B cell (primary cell): ENCODE results near the gene PNCK.

Source experiments
- EZH2 ChIP-seq: IDR thresholded peaks from 2 replicates; pipeline ENCODE4 v1.6.1; 2012; ENCODE audit warnings: borderline replicate concordance, low read depth, mild to moderate bottlenecking, moderate library complexity, low read length; ENCODE audit not compliant: insufficient read depth, poor library complexity, severe bottlenecking
- TF ChIP-seq, protein P1 (sequence below): fragments of 200-600 bp; IDR thresholded peaks from one replicate; pipeline ENCODE4 v1.8.0; 2022; ENCODE audit warnings: antibody characterized with exemption, mild to moderate bottlenecking

DNA sequence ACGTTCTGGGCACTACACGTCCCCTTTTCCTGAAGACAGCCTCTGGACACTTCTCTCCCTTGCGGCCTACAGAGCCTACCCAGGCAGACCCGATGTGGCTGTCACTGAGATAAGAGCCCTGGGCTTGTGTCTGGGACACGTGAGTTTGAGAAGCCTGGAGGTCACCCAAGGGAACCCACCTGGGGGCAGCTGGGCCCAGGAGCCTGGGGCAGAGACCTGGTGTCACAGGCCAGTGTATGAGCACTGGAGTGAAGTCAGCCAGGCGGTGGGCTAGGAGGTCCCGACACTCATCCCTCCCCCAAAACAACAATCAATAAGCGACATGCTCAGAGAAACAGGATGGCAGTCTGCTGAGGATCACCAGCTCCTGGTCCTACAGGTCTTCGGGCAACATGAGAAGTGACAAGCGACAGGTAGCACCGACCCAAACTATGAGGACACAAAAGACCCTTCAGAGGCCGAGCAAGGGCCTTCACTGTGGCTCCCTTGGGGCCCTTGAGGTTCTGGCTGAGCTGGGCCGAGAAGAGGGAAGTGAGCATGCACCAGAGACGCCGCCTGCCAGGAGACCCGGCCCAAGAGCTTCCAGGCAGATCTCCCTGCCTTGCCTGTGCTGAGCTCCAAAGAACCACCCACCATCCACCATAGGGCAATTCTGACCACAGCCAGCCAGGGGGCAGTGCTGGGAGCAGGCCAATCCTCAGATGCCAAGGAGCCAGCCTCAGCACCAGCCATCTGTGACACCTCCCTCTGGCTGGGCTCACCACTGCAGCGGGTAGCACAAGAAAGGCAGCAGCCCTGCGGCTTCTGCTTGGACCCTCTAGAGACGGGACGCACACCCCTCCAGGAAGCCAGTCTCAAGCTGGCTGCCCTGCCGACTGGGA, 37.6 kb downstream of the PNCK start:
- TF ChIP-seq, protein P1, sequence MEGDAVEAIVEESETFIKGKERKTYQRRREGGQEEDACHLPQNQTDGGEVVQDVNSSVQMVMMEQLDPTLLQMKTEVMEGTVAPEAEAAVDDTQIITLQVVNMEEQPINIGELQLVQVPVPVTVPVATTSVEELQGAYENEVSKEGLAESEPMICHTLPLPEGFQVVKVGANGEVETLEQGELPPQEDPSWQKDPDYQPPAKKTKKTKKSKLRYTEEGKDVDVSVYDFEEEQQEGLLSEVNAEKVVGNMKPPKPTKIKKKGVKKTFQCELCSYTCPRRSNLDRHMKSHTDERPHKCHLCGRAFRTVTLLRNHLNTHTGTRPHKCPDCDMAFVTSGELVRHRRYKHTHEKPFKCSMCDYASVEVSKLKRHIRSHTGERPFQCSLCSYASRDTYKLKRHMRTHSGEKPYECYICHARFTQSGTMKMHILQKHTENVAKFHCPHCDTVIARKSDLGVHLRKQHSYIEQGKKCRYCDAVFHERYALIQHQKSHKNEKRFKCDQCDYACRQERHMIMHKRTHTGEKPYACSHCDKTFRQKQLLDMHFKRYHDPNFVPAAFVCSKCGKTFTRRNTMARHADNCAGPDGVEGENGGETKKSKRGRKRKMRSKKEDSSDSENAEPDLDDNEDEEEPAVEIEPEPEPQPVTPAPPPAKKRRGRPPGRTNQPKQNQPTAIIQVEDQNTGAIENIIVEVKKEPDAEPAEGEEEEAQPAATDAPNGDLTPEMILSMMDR, result no peak
- no peak for TF ChIP-seq EZH2
